Erythroblast (primary cell): ENCODE data around the gene MCRIP2.

Experiments
- GATA1 ChIP-seq: IDR thresholded peaks from 2 replicates; pipeline ENCODE4 v1.6.1; 2011; ENCODE audit warnings: low read depth, mild to moderate bottlenecking, control low read depth, low read length, moderate library complexity
- POLR2A ChIP-seq: IDR thresholded peaks from 2 replicates; pipeline ENCODE4 v1.6.1; 2011; ENCODE audit warnings: mild to moderate bottlenecking, low read length

DNA sequence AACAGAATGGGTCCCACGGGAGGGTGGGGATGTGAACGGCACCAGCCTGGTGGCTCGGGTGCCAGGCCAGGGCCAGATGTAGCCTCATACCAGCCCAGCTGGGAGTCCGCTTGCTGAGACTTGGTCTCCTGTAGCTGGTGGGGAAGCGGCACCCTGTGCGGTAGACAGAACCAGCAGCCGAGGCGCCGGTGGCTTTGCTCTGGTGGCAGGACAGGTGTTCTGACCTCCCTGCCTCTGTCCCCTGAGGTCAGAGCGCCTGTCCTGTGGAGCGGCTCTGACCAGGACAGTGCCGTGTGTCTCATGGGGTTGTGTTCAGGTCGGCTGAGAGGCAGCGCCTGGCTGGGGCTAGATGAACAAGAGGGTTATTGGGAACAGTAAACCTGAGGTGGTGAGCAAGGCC, 31.6 kb upstream of the MCRIP2 start:
- TF ChIP-seq POLR2A (no peak), GATA1 (no peak)
